Gastroesophageal sphincter (tissue), 3 donors: ENCODE results near the gene MRPL48.

Experiments used
- CTCF ChIP-seq, 4 experiments: fragments of 200-600 bp in 2 of 4; fragments of 450-650 bp in 2 of 4; sonication (generic) in 1 of 4; IDR thresholded peaks; one replicate each; pipeline ENCODE4 v1.5.1; 2017 to 2019; ENCODE audit warnings: antibody characterized with exemption in 4 of 4, mild to moderate bottlenecking in 2 of 4, moderate library complexity in 2 of 4
- POLR2A ChIP-seq, 2 donors: fragments of 450-650 bp; IDR thresholded peaks; one replicate each; pipeline ENCODE4 v1.6.1; 2017; ENCODE audit warnings: antibody characterized with exemption in 2 of 2, mild to moderate bottlenecking in 2 of 2, moderate library complexity in 1 of 2

GRCh38 chr11:73748300-73748699 lies 39.4 kb upstream of the MRPL48 start:
- TF ChIP-seq POLR2A (IDR thresholded peaks at IDR 0.05) = no peak
- no peak for TF ChIP-seq CTCF (IDR thresholded peaks at IDR 0.05)
